HepG2 (cell line): ENCODE data around the gene AKIRIN1. TPM values are rescaled to one million over a fixed set of nuclear protein-coding genes. Genes with fewer than 3 reads are reported as not detected.

Experiments used
- ETV5 ChIP-seq: IDR thresholded peaks from 2 replicates; pipeline ENCODE4 v1.6.1; 2018; ENCODE audit warnings: missing biosample characterization, missing genetic modification reagents, inconsistent platforms, borderline replicate concordance
- FOXK1 ChIP-seq: sonication (generic); formaldehyde crosslinking; IDR thresholded peaks from 2 replicates; pipeline ENCODE4 v1.4.0; 2020; ENCODE audit warnings: low read depth, missing genetic modification reagents, borderline replicate concordance
- HNRNPL ChIP-seq: fragments of 200-400 bp; formaldehyde crosslinking; IDR thresholded peaks from 2 replicates; pipeline ENCODE4 v1.6.1; 2017; ENCODE audit warnings: mild to moderate bottlenecking, low read depth, low read length
- IRF2 ChIP-seq: IDR thresholded peaks from 2 replicates; pipeline ENCODE4 v1.6.1; 2018; ENCODE audit warnings: missing genetic modification reagents, missing compliant biosample characterization
- KLF6 ChIP-seq: IDR thresholded peaks from 2 replicates; pipeline ENCODE4 v1.8.0; 2016; ENCODE audit warnings: missing biosample characterization, missing genetic modification reagents
- LRRFIP1 ChIP-seq: sonication (generic); formaldehyde crosslinking; conservative IDR thresholded peaks from 2 replicates; pipeline ENCODE4 v1.4.0; 2020; ENCODE audit warnings: missing genetic modification reagents
- ONECUT2 ChIP-seq: sonication (generic); formaldehyde crosslinking; IDR thresholded peaks from 2 replicates; pipeline ENCODE4 v1.4.0; 2020; ENCODE audit warnings: missing genetic modification reagents
- PHF21A ChIP-seq: sonication (generic); formaldehyde crosslinking; IDR thresholded peaks from 2 replicates; pipeline ENCODE4 v1.5.0; 2020; ENCODE audit warnings: mild to moderate bottlenecking, missing genetic modification reagents
- SIX4 ChIP-seq: sonication (generic); formaldehyde crosslinking; IDR thresholded peaks from 2 replicates; pipeline ENCODE4 v1.4.0; 2020; ENCODE audit warnings: missing genetic modification reagents
- SKIL ChIP-seq: sonication (generic); formaldehyde crosslinking; IDR thresholded peaks from 2 replicates; pipeline ENCODE4 v1.8.0; 2022; ENCODE audit warnings: missing genetic modification reagents, mild to moderate bottlenecking, moderate library complexity, borderline replicate concordance
- YEATS4 ChIP-seq: sonication (generic); formaldehyde crosslinking; IDR thresholded peaks from 2 replicates; pipeline ENCODE4 v1.4.0; 2020; ENCODE audit warnings: missing genetic modification reagents, borderline replicate concordance
- ZBTB3 ChIP-seq: sonication (generic); formaldehyde crosslinking; IDR thresholded peaks from 2 replicates; pipeline ENCODE4 v1.4.0; 2020; ENCODE audit warnings: low read depth, mild to moderate bottlenecking, moderate library complexity, missing genetic modification reagents, borderline replicate concordance
- ZC3H4 ChIP-seq: sonication (generic); formaldehyde crosslinking; IDR thresholded peaks from 2 replicates; pipeline ENCODE4 v1.4.0; 2020; ENCODE audit warnings: missing genetic modification reagents, borderline replicate concordance
- ZNF18 ChIP-seq: sonication (generic); formaldehyde crosslinking; IDR thresholded peaks from 2 replicates; pipeline ENCODE4 v1.8.0; 2022; ENCODE audit warnings: mild to moderate bottlenecking, missing genetic modification reagents; ENCODE audit not compliant: insufficient replicate concordance
- ZNF230 ChIP-seq: sonication (generic); formaldehyde crosslinking; IDR thresholded peaks from 2 replicates; pipeline ENCODE4 v1.4.0; 2020; ENCODE audit warnings: mild to moderate bottlenecking, missing genetic modification reagents
- ZNF383 ChIP-seq: sonication (generic); formaldehyde crosslinking; IDR thresholded peaks from 2 replicates; pipeline ENCODE4 v1.4.0; 2020; ENCODE audit warnings: missing genetic modification reagents, mild to moderate bottlenecking, borderline replicate concordance
- ZNF432 ChIP-seq: sonication (generic); formaldehyde crosslinking; IDR thresholded peaks from 2 replicates; pipeline ENCODE4 v1.5.0; 2020; ENCODE audit warnings: missing genetic modification reagents, mild to moderate bottlenecking, borderline replicate concordance
- ZNF44 ChIP-seq: sonication (generic); formaldehyde crosslinking; IDR thresholded peaks from 2 replicates; pipeline ENCODE4 v1.5.1; 2020; ENCODE audit warnings: mild to moderate bottlenecking, missing genetic modification reagents
- ZNF572 ChIP-seq: sonication (generic); formaldehyde crosslinking; IDR thresholded peaks from 2 replicates; pipeline ENCODE4 v1.5.1; 2020; ENCODE audit warnings: mild to moderate bottlenecking, missing genetic modification reagents
- polyA plus RNA-seq, 8 experiments: library from polyadenylated mRNA; depleted of rRNA in 3 of 8; stranded (reverse) in 7 of 8; unstranded in 1 of 8; fragments of >200 nt; fragmentation: Illumina TruSeq in 4 of 8; extraction: Trizol in 4 of 8; gene quantifications; 2 replicates each; pipeline versions ENCODE4 v1.2.1 to v1.2.3, GENCODE V29; 2011 to 2016; ENCODE audit warnings: low read depth in 4 of 8, missing spikeins in 1 of 8, mixed read lengths in 1 of 8; ENCODE audit not compliant: insufficient read depth in 1 of 8
- total RNA-seq, 5 experiments: library from RNA; depleted of rRNA; stranded (reverse); fragments of >200 nt; fragmentation: Illumina TruSeq; extraction: Trizol; gene quantifications; 2 replicates each; pipeline ENCODE4 v1.2.3, GENCODE V29; 2016; ENCODE audit warnings: low read depth in 1 of 5
- TF ChIP-seq, protein P1 (sequence below): sonication (generic); formaldehyde crosslinking; IDR thresholded peaks from 2 replicates; pipeline ENCODE4 v1.4.0; 2020; ENCODE audit warnings: low read depth, missing genetic modification reagents

The AKIRIN1 gene
- total and polyA plus RNA-seq, 2 of the 13 experiments (the other 11 are each of a cell fraction or from before 2014, with no cell fraction given), result 123 to 157 TPM

DNA sequence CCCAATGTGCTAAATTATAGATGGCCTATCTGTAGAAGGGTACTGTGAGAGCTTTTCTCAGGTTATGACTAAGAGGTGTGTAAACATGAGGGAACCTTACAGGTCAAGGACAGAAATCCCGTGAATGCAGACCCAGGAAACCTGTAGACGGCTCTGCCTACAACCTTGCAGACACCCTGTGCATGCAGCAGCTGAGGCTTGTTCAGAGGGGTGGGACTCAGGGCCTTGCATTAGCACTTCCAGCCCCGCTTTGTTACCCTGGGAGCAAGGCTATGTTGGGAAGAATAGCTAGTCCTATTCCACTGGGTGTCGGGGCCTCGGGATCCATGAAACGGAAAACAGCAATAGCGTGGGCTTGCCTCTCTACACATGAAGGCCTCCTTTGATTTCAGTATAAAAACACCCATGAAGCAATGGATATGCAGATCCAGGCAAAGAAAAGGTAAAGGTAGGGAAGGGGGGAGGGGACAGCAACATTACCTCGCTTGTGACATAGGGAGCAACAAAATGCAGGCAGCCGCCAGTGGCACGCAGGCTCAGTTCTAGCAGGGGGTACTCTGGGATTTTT is 25.6 kb downstream of the AKIRIN1 start (continued):
- TF ChIP-seq, protein P1, sequence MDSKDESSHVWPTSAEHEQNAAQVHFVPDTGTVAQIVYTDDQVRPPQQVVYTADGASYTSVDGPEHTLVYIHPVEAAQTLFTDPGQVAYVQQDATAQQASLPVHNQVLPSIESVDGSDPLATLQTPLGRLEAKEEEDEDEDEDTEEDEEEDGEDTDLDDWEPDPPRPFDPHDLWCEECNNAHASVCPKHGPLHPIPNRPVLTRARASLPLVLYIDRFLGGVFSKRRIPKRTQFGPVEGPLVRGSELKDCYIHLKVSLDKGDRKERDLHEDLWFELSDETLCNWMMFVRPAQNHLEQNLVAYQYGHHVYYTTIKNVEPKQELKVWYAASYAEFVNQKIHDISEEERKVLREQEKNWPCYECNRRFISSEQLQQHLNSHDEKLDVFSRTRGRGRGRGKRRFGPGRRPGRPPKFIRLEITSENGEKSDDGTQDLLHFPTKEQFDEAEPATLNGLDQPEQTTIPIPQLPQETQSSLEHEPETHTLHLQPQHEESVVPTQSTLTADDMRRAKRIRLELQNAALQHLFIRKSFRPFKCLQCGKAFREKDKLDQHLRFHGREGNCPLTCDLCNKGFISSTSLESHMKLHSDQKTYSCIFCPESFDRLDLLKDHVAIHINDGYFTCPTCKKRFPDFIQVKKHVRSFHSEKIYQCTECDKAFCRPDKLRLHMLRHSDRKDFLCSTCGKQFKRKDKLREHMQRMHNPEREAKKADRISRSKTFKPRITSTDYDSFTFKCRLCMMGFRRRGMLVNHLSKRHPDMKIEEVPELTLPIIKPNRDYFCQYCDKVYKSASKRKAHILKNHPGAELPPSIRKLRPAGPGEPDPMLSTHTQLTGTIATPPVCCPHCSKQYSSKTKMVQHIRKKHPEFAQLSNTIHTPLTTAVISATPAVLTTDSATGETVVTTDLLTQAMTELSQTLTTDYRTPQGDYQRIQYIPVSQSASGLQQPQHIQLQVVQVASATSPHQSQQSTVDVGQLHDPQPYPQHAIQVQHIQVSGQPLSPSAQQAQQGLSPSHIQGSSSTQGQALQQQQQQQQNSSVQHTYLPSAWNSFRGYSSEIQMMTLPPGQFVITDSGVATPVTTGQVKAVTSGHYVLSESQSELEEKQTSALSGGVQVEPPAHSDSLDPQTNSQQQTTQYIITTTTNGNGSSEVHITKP (CRISPR knock-in tag), result peak; percentile 71; the same call in 1 of the 2 replicates
- TF ChIP-seq ONECUT2 (CRISPR knock-in tag) (no peak), ZNF230 (no peak), ZBTB3 (CRISPR knock-in tag) (no peak), ZNF572 (CRISPR knock-in tag) (no peak), YEATS4 (CRISPR knock-in tag) (no peak), FOXK1 (peak; percentile 50; the same call in 1 of the 2 replicates), ZNF432 (CRISPR knock-in tag) (no peak), ZC3H4 (CRISPR knock-in tag) (no peak), IRF2 (0 out of 2 replicates have a peak, but pooled peaks have one; percentile 50), ZNF18 (no peak), SIX4 (CRISPR knock-in tag) (no peak), ZNF383 (CRISPR knock-in tag) (no peak), SKIL (CRISPR knock-in tag) (no peak), LRRFIP1 (CRISPR knock-in tag) (no peak), KLF6 (CRISPR knock-in tag) (0 out of 2 replicates have a peak, but pooled peaks have one; percentile 39), PHF21A (CRISPR knock-in tag) (0 out of 2 replicates have a peak, but pooled peaks have one; percentile 21), ETV5 (CRISPR knock-in tag) (peak; percentile 63; the same call in 1 of the 2 replicates), ZNF44 (CRISPR knock-in tag) (no peak), HNRNPL (no peak)
